Measurements from ENCODE around the gene GREM1.

- no peak for TF ChIP-seq CTCF (IDR thresholded peaks at IDR 0.05)
- TF ChIP-seq POLR2A (IDR thresholded peaks at IDR 0.05), result no peak
These were observed 70.1 kb downstream of the GREM1 start for GRCh38 chr15:32787949-32788348.
